HG03558 (cell line): Measurements from ENCODE around the gene AHI1.
"Not testable (repeated sequence)": the region's sequence is repeated elsewhere in the genome, so short reads cannot be mapped to it uniquely, and the experiment has no call there.

Experiments
- ATAC-seq: cut with Tn5 transposase; IDR thresholded peaks from one replicate; pipeline ENCODE4 v1.9.1; 2021; ENCODE audit warnings: moderate number of reproducible peaks; ENCODE audit not compliant: unreplicated experiment; ENCODE audit errors: extremely low read depth

The AHI1 gene

GRCh38 chr6:135344526-135344925, 153.0 kb downstream of the AHI1 start:
- no peak for ATAC-seq

- not testable (repeated sequence) for ATAC-seq
Measured at GRCh38 chr6:135339920-135340319, 157.6 kb downstream of the AHI1 start.

- ATAC-seq: no peak
Measured at GRCh38 chr6:135334169-135334568, 163.4 kb downstream of the AHI1 start.

- no peak for ATAC-seq
Measured at GRCh38 chr6:135331002-135331401, 166.5 kb downstream of the AHI1 start.

- peak; percentile 77 for ATAC-seq
Measured at GRCh38 chr6:135329851-135330803, 167.4 kb downstream of the AHI1 start.

GRCh38 chr6:135328136-135328535, 169.4 kb downstream of the AHI1 start:
- no peak for ATAC-seq

GRCh38 chr6:135325624-135326424, 171.7 kb downstream of the AHI1 start:
- ATAC-seq: no peak

- no peak for ATAC-seq
Measured at GRCh38 chr6:135324531-135324930, 173.0 kb downstream of the AHI1 start.

GRCh38 chr6:135323979-135324378, 173.6 kb downstream of the AHI1 start:
- no peak for ATAC-seq

GRCh38 chr6:135323202-135323668, 174.3 kb downstream of the AHI1 start:
- ATAC-seq: peak; percentile 96

GRCh38 chr6:135322427-135323201, 174.9 kb downstream of the AHI1 start:
- ATAC-seq: peak; percentile 35

- ATAC-seq: no peak
Measured at GRCh38 chr6:135320721-135321621, 176.6 kb downstream of the AHI1 start.

- ATAC-seq: no peak
Measured at GRCh38 chr6:135319819-135320218, 177.7 kb downstream of the AHI1 start.

- no peak for ATAC-seq
Measured at GRCh38 chr6:135318738-135319469, 178.6 kb downstream of the AHI1 start.

- no peak for ATAC-seq
Measured at GRCh38 chr6:135314543-135314942, 183.0 kb downstream of the AHI1 start.

GRCh38 chr6:135311446-135312200, 185.9 kb downstream of the AHI1 start:
- ATAC-seq: no peak

GRCh38 chr6:135310291-135310690, 187.2 kb downstream of the AHI1 start:
- no peak for ATAC-seq
